Naive thymus-derived CD4-positive, alpha-beta T cell (primary cell): ENCODE measurements around the gene TMEM183A. TPM values are rescaled to one million over a fixed set of nuclear protein-coding genes. Genes with fewer than 3 reads are reported as not detected.
"Not testable (repeated sequence)": the region's sequence is repeated elsewhere in the genome, so short reads cannot be mapped to it uniquely, and the experiment has no call there.

Experiments used
- ATAC-seq: fragments of 150-1000 bp; cut with Tn5 transposase; 2 replicates; pipeline ENCODE4 v1.10.0; 2021; ENCODE audit warnings: mild to moderate bottlenecking, moderate library complexity
- CTCF ChIA-PET: fragments of 350-600 bp; sonication (Branson Sonifier 250); formaldehyde crosslinking; loops from one replicate; lab custom pipeline; 2021; ENCODE audit warnings: antibody characterized with exemption; lab: Charles Lee
- POLR2A ChIA-PET: fragments of 350-600 bp; sonication (Branson Sonifier 250); formaldehyde crosslinking; loops from one replicate; lab custom pipeline; 2021; ENCODE audit warnings: antibody characterized with exemption, inconsistent platforms; lab: Charles Lee
- DNase-seq, 9 donors: peaks; one replicate each; pipeline versions ENCODE4 v3.0.0 to v3.0.0-alpha.2; 2020 to 2022; ENCODE audit warnings: mixed read lengths in 1 of 9
- H3K27ac ChIP-seq: one replicate; pipeline ENCODE4 v1.7.0; 2013; ENCODE audit warnings: mild to moderate bottlenecking, low read depth, low read length, moderate library complexity
- H3K27me3 ChIP-seq, 2 donors: one replicate each; pipeline ENCODE4 v1.7.0; 2013; ENCODE audit warnings: low read length in 2 of 2, mild to moderate bottlenecking in 2 of 2, moderate library complexity in 2 of 2; ENCODE audit not compliant: control insufficient read depth in 2 of 2, insufficient read depth in 2 of 2
- H3K36me3 ChIP-seq, 3 experiments: 1 replicate in 2 of 3; 2 replicates in 1 of 3; pipeline ENCODE4 v1.7.0; 2013; ENCODE audit warnings: low read length in 3 of 3, mild to moderate bottlenecking in 3 of 3, moderate library complexity in 1 of 3; ENCODE audit not compliant: insufficient read depth in 3 of 3, control insufficient read depth in 2 of 3
- H3K4me1 ChIP-seq, 2 donors: one replicate each; pipeline ENCODE4 v1.7.0; 2013; ENCODE audit warnings: low read length in 2 of 2, mild to moderate bottlenecking in 2 of 2, moderate library complexity in 1 of 2; ENCODE audit not compliant: control insufficient read depth in 2 of 2, insufficient read depth in 2 of 2
- H3K4me3 ChIP-seq: 2 replicates; pipeline ENCODE4 v1.7.0; 2013; ENCODE audit warnings: mild to moderate bottlenecking, low read length
- H3K9me3 ChIP-seq, 3 experiments: 1 replicate in 2 of 3; 2 replicates in 1 of 3; pipeline ENCODE4 v1.7.0; 2013; ENCODE audit warnings: low read length in 3 of 3; ENCODE audit not compliant: control insufficient read depth in 2 of 3
- H3K27ac Mint-ChIP-seq, 9 donors: one replicate each; pipeline ENCODE4 v1.8.0; 2020 to 2022; ENCODE audit warnings: mixed read lengths in 9 of 9, mild to moderate bottlenecking in 8 of 9, moderate library complexity in 5 of 9, inconsistent platforms in 2 of 9
- H3K27me3 Mint-ChIP-seq, 5 donors: one replicate each; pipeline ENCODE4 v1.8.0; 2021 to 2022; ENCODE audit warnings: mixed read lengths in 5 of 5, mild to moderate bottlenecking in 1 of 5
- H3K36me3 Mint-ChIP-seq, 5 donors: one replicate each; pipeline ENCODE4 v1.8.0; 2020 to 2022; ENCODE audit warnings: mixed read lengths in 5 of 5, mild to moderate bottlenecking in 3 of 5, inconsistent platforms in 1 of 5
- H3K4me1 Mint-ChIP-seq, 7 donors: one replicate each; pipeline ENCODE4 v1.8.0; 2020 to 2022; ENCODE audit warnings: mixed read lengths in 7 of 7, mild to moderate bottlenecking in 3 of 7, inconsistent platforms in 1 of 7
- H3K4me3 Mint-ChIP-seq, 10 donors: one replicate each; pipeline ENCODE4 v1.8.0; 2020 to 2022; ENCODE audit warnings: mild to moderate bottlenecking in 10 of 10, mixed read lengths in 10 of 10, moderate library complexity in 6 of 10, inconsistent platforms in 2 of 10
- H3K9me3 Mint-ChIP-seq, 11 donors: one replicate each; pipeline ENCODE4 v1.8.0; 2020 to 2022; ENCODE audit warnings: mixed read lengths in 11 of 11, mild to moderate bottlenecking in 4 of 11, inconsistent platforms in 1 of 11, moderate library complexity in 1 of 11
- intact Hi-C, 2 donors: fragments of 100-400 bp; cut with micrococcal nuclease; formaldehyde crosslinking; loops; one replicate each; pipeline ENCODE4 v1.15.1; 2023
- polyA plus RNA-seq, 2 donors: library from polyadenylated mRNA; unstranded; fragments of 300-500 nt; fragmentation: Illumina TruSeq; gene quantifications; one replicate each; pipeline ENCODE4 v1.2.3, GENCODE V29; 2021
- total RNA-seq, 6 experiments: library from RNA in 5 of 6; stranded (reverse) in 5 of 6; gene quantifications; 1 replicate in 5 of 6; 2 replicates in 1 of 6; pipeline ENCODE4 v1.2.3 and lab custom pipeline; 2021 to 2026

Gene TMEM183A
- total and polyA plus RNA-seq, 7 experiments from 2014 or later: 42.5 to 134 (median 73.0) TPM

DNA sequence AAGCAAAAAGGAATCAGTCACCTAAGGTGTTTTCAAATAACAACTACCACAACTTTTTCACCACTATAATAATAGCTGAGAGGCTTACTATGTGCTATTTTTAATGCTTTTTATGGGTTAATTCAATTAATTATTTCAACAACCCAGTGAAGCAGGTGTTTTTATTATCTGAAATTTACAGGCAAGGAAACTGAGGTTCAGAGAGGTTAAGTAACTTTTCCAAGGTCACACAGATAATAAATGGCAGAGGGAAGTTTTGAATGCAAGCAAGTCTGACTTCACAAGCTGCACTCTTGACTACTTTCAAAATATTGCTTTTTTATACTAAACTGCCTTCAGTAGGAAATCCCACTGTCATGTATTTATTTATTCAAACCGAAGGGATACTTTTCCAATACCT, 4.2 kb upstream of the TMEM183A start:
- no peak overlapping the region for H3K27ac ChIP-seq
- ATAC-seq: no peak
- peaks cover 0 to 9% (median 0%) of the 10 kb centered on the region in 3 experiments for H3K36me3 ChIP-seq
- H3K27me3 ChIP-seq: no peaks in the 10 kb centered on the region
- intact Hi-C loops: loop anchor here in 1 of 2 donors (10.0 kb wide), 1 partner anchor 838 kb away; the partner anchor contains the start of gene PTPN7
- Mint-ChIP-seq H3K36me3 (peaks cover 0 to 6% (median 0%) of the 10 kb centered on the region in 5 donors), H3K4me1 (peaks cover 14 to 28% (median 20%) of the 10 kb centered on the region in 7 donors), H3K27ac (no peak overlapping the region), H3K4me3 (no peak overlapping the region), H3K27me3 (peaks cover 3 to 11% (median 4%) of the 10 kb centered on the region in 5 donors), H3K9me3 (peaks cover 0 to 6% (median 0%) of the 10 kb centered on the region in 11 donors)
- DNase-seq: no peak
- H3K4me1 ChIP-seq: peaks cover 0 to under 1% of the 10 kb centered on the region in 2 donors
- ChIA-PET POLR2A (interaction anchor here (1.1 kb wide), 1 partner anchor 37 kb away, joined by 3 read pairs; no protein-coding TSS in a partner anchor), CTCF (no interaction called here)
- H3K4me3 ChIP-seq: no peak overlapping the region
- no peaks in the 10 kb centered on the region for H3K9me3 ChIP-seq

DNA sequence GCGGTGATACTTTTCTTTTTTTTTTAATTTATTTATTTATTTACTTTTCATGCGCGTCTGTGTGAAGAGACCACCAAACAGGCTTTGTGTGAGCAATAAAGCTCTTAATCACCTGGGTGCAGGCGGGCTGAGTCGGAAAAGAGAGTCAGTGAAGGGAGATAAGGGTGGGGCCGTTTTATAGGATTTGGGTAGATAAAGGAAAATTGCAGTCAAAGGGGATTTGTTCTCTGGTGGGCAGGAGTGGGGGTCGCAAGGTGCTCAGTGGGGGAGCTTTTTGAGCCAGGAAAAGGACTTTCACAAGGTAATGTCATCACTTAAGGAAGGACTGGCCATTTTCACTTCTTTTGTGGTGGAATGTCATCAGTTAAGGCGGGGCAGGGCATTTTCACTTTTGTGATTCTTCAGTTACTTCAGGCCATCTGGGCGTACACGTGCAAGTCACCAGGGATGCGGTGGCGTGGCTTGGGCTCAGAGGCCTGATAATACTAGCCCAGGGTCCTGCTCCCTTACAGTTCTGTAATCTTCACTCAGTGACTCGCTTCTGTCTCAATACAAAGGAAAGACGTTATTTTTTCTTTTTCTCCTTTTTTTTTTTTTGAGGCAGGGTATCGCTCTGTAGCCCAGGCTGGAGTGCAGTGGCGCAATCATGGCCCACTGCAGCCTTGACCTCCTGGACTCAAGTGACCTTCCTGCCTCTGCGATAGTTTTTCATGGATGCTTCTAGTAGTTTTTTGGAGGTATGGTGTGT, 1.6 kb upstream of the TMEM183A start:
- H3K27me3 ChIP-seq, H3K9me3 ChIP-seq, H3K9me3 Mint-ChIP-seq, DNase-seq, ATAC-seq, H3K27me3 Mint-ChIP-seq, H3K4me3 ChIP-seq: not testable (repeated sequence)
- ChIA-PET POLR2A (interaction anchor here (0.6 to 3.3 kb wide), 7 partner anchors 20 to 789 kb away, joined by 3 to 23 read pairs (median 3); partner anchors contain the start of genes KLHL12 and PPFIA4), CTCF (interaction anchor here (0.6 to 2.1 kb wide), 6 partner anchors 8 to 1803 kb away, joined by 3 to 9 read pairs (median 4); partner anchors contain the start of gene KLHL12)
- intact Hi-C loops: loop anchor here (2.0 to 10.0 kb wide), 3 partner anchors 39 to 841 kb away; partner anchors contain the start of genes PCAT6 (in 2 of the 2), CYB5R1 (in 1 of the 2) and PTPN7 (in 1 of the 2)
- H3K36me3 ChIP-seq: peaks cover 0 to 23% (median 4%) of the 10 kb centered on the region in 3 experiments
- peaks cover 5 to 13% (median 6%) of the 10 kb centered on the region in 5 donors for H3K36me3 Mint-ChIP-seq
- peaks cover 20 to 37% (median 28%) of the 10 kb centered on the region in 7 donors for H3K4me1 Mint-ChIP-seq
- peak overlapping the region; percentile 91 to 100 (median 96) for H3K4me3 Mint-ChIP-seq
- H3K27ac ChIP-seq: peak overlapping the region; percentile 90
- H3K27ac Mint-ChIP-seq: peak overlapping the region; percentile 32 to 99 (median 96)
- peaks cover 10 to 14% of the 10 kb centered on the region in 2 donors for H3K4me1 ChIP-seq

DNA sequence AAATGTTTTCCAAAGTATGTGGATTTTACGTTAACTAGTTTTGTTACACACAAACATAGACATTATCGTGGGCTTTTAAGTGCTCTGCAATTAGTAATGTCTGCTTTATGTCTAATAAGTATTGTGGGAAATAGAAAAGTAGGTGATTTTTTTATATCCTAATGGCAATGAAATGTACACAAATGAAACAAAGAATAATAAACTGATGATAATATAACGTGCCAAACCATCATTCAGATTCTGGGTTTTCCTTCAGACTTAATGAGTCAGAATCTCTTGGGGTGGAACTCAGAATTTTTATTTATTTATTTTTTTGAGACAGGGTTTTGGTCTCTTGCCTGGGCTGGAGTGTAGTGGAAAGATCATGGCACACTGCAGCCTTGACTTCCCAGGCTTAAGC, 2.0 kb downstream of the TMEM183A start:
- Mint-ChIP-seq H3K4me3 (peak overlapping the region in 8 of 10 donors; percentile 91 to 100 (median 98)), H3K9me3 (peaks cover 0 to 6% (median 0%) of the 10 kb centered on the region in 11 donors), H3K27me3 (peaks cover 0 to 4% (median 0%) of the 10 kb centered on the region in 5 donors), H3K4me1 (peaks cover 33 to 58% (median 47%) of the 10 kb centered on the region in 7 donors), H3K27ac (peak overlapping the region in 1 of 9 donors; percentile 93), H3K36me3 (peaks cover 10 to 30% (median 25%) of the 10 kb centered on the region in 5 donors)
- ATAC-seq (no peak), DNase-seq (no peak)
- CTCF ChIA-PET: interaction anchor here (0.6 to 1.7 kb wide), 3 partner anchors 9 to 122 kb away, joined by 3 to 5 read pairs (median 3); no protein-coding TSS in a partner anchor
- intact Hi-C loops: loop anchor here in 1 of 2 donors (10.0 kb wide), 1 partner anchor 844 kb away; the partner anchor contains the start of gene PTPN7
- no peak overlapping the region for H3K4me3 ChIP-seq
- H3K9me3 ChIP-seq: no peaks in the 10 kb centered on the region
- POLR2A ChIA-PET: interaction anchor here (2.0 to 3.3 kb wide), 2 partner anchors 16 to 82 kb away, joined by 9 to 23 read pairs; partner anchors contain the start of genes KLHL12 and PPFIA4
- no peak overlapping the region for H3K27ac ChIP-seq
- no peaks in the 10 kb centered on the region for H3K27me3 ChIP-seq
- peaks cover 10 to 14% of the 10 kb centered on the region in 2 donors for H3K4me1 ChIP-seq
- peaks cover 6 to 53% (median 12%) of the 10 kb centered on the region in 3 experiments for H3K36me3 ChIP-seq

DNA sequence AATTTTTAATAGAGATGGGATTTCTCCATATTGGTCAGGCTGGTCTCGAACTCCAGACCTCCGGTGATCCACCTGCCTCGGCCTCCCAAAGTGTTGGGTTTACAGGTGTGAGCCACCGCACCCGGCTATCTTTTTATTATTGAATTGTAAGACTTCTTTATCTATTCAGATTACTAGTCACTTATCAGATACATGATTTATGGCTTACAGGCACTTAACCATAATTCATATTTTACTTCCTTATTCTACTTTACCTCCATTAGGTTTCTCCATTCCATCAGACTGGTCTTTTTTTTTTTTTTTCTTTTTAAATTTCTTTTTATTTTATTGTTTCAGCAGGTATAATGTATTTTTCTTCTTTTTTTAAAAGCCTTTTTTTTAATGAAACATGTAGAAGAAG, 4.4 kb downstream of the TMEM183A start:
- no peak overlapping the region for H3K4me3 Mint-ChIP-seq
- intact Hi-C loops: no loop called here
- H3K4me1 ChIP-seq: peaks cover 10 to 14% of the 10 kb centered on the region in 2 donors
- H3K4me1 Mint-ChIP-seq: peaks cover 23 to 65% (median 46%) of the 10 kb centered on the region in 7 donors
- no peak overlapping the region for H3K4me3 ChIP-seq
- H3K27me3 ChIP-seq: no peaks in the 10 kb centered on the region
- ATAC-seq (no peak), DNase-seq (no peak)
- H3K27ac ChIP-seq: no peak overlapping the region
- CTCF ChIA-PET: no interaction called here
- peaks cover 0 to 6% (median 0%) of the 10 kb centered on the region in 11 donors for H3K9me3 Mint-ChIP-seq
- peak overlapping the region in 1 of 9 donors; percentile 9 for H3K27ac Mint-ChIP-seq
- peaks cover 26 to 76% (median 26%) of the 10 kb centered on the region in 3 experiments for H3K36me3 ChIP-seq
- H3K36me3 Mint-ChIP-seq: peaks cover 15 to 46% (median 36%) of the 10 kb centered on the region in 5 donors
- POLR2A ChIA-PET: no interaction called here
- H3K9me3 ChIP-seq: no peaks in the 10 kb centered on the region
- H3K27me3 Mint-ChIP-seq: peaks cover 0 to 3% (median 0%) of the 10 kb centered on the region in 5 donors

DNA sequence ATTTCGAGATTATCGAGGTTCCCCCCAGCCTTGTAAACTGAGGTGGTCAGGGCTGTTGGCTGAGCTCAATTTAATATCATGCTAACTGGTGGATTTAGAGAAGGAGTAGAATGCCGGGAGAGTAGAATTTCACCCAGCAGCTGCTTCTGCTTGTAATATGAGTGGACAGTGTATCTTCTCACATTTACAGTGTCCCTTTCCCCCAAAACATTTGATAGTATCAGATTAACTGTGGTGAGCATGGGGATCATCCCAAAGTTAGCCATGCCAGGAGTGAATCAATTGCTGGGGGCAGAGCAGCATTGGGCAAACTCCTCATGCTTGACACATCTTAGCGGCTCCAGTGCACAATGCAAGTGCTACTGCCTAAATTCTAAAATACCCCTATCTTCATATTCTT, 9.9 kb downstream of the TMEM183A start:
- intact Hi-C loops: no loop called here
- no peaks in the 10 kb centered on the region for H3K9me3 ChIP-seq
- no peaks in the 10 kb centered on the region for H3K9me3 Mint-ChIP-seq
- POLR2A ChIA-PET: interaction anchor here (1.4 kb wide), 1 partner anchor 9 kb away, joined by 3 read pairs; no protein-coding TSS in a partner anchor
- H3K4me1 Mint-ChIP-seq: peaks cover 9 to 30% (median 22%) of the 10 kb centered on the region in 7 donors
- ATAC-seq: no peak
- H3K4me3 Mint-ChIP-seq: no peak overlapping the region
- H3K27ac ChIP-seq: no peak overlapping the region
- no peak for DNase-seq
- H3K27me3 Mint-ChIP-seq: no peaks in the 10 kb centered on the region
- no peak overlapping the region for H3K4me3 ChIP-seq
- peaks cover 12 to 73% (median 43%) of the 10 kb centered on the region in 5 donors for H3K36me3 Mint-ChIP-seq
- CTCF ChIA-PET: interaction anchor here (1.1 kb wide), 1 partner anchor 18 kb away, joined by 3 read pairs; no protein-coding TSS in a partner anchor
- peaks cover 58 to 97% (median 70%) of the 10 kb centered on the region in 3 experiments for H3K36me3 ChIP-seq
- peak overlapping the region in 1 of 9 donors; percentile 50 for H3K27ac Mint-ChIP-seq
- H3K4me1 ChIP-seq: no peaks in the 10 kb centered on the region
- H3K27me3 ChIP-seq: no peaks in the 10 kb centered on the region

DNA sequence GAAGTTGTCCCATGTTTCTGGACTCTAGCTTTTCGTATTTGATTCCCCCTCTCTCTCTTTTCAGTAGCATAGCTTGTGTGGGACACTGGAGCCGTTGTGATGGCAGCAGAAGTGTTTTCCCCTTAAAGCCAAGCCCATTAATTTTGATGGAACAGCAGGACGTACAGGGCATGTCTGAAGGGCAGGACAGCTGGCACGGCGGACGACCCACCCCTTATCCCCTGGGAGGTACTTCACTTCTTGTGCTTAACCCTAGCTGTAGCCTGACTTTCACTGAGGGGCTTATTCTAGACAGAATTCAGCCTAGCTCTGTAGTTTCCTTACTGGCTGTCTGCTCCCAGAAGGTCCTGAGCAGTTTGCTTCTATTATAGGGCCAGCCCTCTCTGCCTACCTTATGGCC, 10.5 kb downstream of the TMEM183A start:
- intact Hi-C loops: no loop called here
- Mint-ChIP-seq H3K36me3 (peaks cover 12 to 67% (median 41%) of the 10 kb centered on the region in 5 donors), H3K9me3 (no peaks in the 10 kb centered on the region), H3K27me3 (no peaks in the 10 kb centered on the region), H3K4me1 (peaks cover 6 to 25% (median 22%) of the 10 kb centered on the region in 7 donors), H3K4me3 (no peak overlapping the region), H3K27ac (peak overlapping the region in 1 of 9 donors; percentile 45)
- Histone ChIP-seq H3K4me3 (no peak overlapping the region), H3K4me1 (no peaks in the 10 kb centered on the region), H3K9me3 (no peaks in the 10 kb centered on the region), H3K27me3 (no peaks in the 10 kb centered on the region), H3K36me3 (peaks cover 58 to 97% (median 70%) of the 10 kb centered on the region in 3 experiments), H3K27ac (no peak overlapping the region)
- CTCF ChIA-PET: interaction anchor here (1.1 kb wide), 1 partner anchor 18 kb away, joined by 3 read pairs; no protein-coding TSS in a partner anchor
- POLR2A ChIA-PET: interaction anchor here (1.4 kb wide), 1 partner anchor 10 kb away, joined by 3 read pairs; no protein-coding TSS in a partner anchor
- ATAC-seq (no peak), DNase-seq (no peak)
